Measurements from ENCODE around the gene RRBP1. TPM values are rescaled to one million over a fixed set of nuclear protein-coding genes. Genes with fewer than 3 reads are reported as not detected.
A peak's percentile ranks its signal among the peaks of the same experiment; 100 is the strongest.

The RRBP1 gene
- total RNA-seq (2014; rRNA removed; shearing (Covaris generic)): 91.4 and 106 TPM in 2 replicates
- 35.4 and 36.3 TPM in 2 replicates for polyA plus RNA-seq (2015; cell fraction: cytosol; rRNA removed)
- polyA plus RNA-seq (2015; cell fraction: nucleus; rRNA removed): 292 and 317 TPM in 2 replicates

GRCh38 chr20:17682103-17682888, at the start of gene RRBP1:
Gene RRBP1 (minus strand): TSS chr20:17682242. CDS start chr20:17660507, 21,735 bp downstream.
- DNase-seq (ENCODE audit: low read depth): peak; percentile 96

GRCh38 chr20:17731233-17731632, 49.2 kb upstream of the RRBP1 start:
- DNase-seq (ENCODE audit: low read depth): no peak

GRCh38 chr20:17730071-17730470, 48.0 kb upstream of the RRBP1 start:
- no peak for DNase-seq (ENCODE audit: low read depth)

- DNase-seq (ENCODE audit: low read depth): no peak
Observed at GRCh38 chr20:17728074-17728473, 46.0 kb upstream of the RRBP1 start.

GRCh38 chr20:17727351-17727750, 45.3 kb upstream of the RRBP1 start:
- no peak for DNase-seq (ENCODE audit: low read depth)

- DNase-seq (ENCODE audit: low read depth): no peak
Observed at GRCh38 chr20:17726902-17727301, 44.9 kb upstream of the RRBP1 start.

GRCh38 chr20:17725094-17725835, 43.2 kb upstream of the RRBP1 start:
- DNase-seq (ENCODE audit: low read depth): peak; percentile 7

GRCh38 chr20:17723301-17723691, 41.3 kb upstream of the RRBP1 start:
- DNase-seq (ENCODE audit: low read depth): no peak

- DNase-seq (ENCODE audit: low read depth): no peak
Observed at GRCh38 chr20:17722493-17723300, 40.7 kb upstream of the RRBP1 start.

- no peak for DNase-seq (ENCODE audit: low read depth)
Observed at GRCh38 chr20:17721802-17722486, 39.9 kb upstream of the RRBP1 start.

GRCh38 chr20:17720755-17721154, 38.7 kb upstream of the RRBP1 start:
- no peak for DNase-seq (ENCODE audit: low read depth)

GRCh38 chr20:17716331-17716730, 34.3 kb upstream of the RRBP1 start:
- DNase-seq (ENCODE audit: low read depth): no peak

GRCh38 chr20:17715075-17715474, 33.0 kb upstream of the RRBP1 start:
- DNase-seq (ENCODE audit: low read depth): no peak

- DNase-seq (ENCODE audit: low read depth): no peak
Observed at GRCh38 chr20:17714597-17714996, 32.6 kb upstream of the RRBP1 start.

- DNase-seq (ENCODE audit: low read depth): no peak
Observed at GRCh38 chr20:17712708-17713107, 30.7 kb upstream of the RRBP1 start.

GRCh38 chr20:17712201-17712600, 30.2 kb upstream of the RRBP1 start:
- DNase-seq (ENCODE audit: low read depth): no peak

- DNase-seq (ENCODE audit: low read depth): no peak
Observed at GRCh38 chr20:17711267-17711627, 29.2 kb upstream of the RRBP1 start.

GRCh38 chr20:17710379-17711266, 28.6 kb upstream of the RRBP1 start:
- DNase-seq (ENCODE audit: low read depth): no peak

- no peak for DNase-seq (ENCODE audit: low read depth)
Observed at GRCh38 chr20:17709361-17710293, 27.6 kb upstream of the RRBP1 start.
